ENCODE measurements around the gene ATP6V1G1. TPM values are rescaled to one million over a fixed set of nuclear protein-coding genes. Genes with fewer than 3 reads are reported as not detected.

Gene ATP6V1G1
- total RNA-seq, 4 donors from 2014 or later: 88.0 to 135 (median 113) TPM

DNA sequence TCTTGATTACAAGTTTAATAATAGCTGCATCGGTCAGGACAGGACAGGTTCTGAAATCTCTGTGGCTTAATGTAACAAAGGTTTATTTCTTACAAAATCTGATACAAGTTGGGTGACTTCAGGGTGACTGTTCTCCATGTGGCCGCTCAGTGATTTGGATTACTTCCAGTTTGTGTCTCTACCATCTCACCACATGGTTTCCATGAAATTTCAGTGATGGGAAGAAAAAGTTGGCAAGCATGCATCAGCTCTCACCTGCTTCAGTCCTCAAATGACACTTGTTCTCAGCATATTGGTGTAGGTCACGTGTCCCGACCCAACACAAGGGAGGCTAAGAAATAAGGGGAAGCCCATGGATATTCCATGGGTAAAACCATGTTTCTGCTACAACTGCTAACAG lies 15.7 kb downstream of the ATP6V1G1 start:
- H3K4me3 ChIP-seq: no peak overlapping the region
- no peaks in the 10 kb centered on the region for H3K27me3 ChIP-seq
- DNase-seq (ENCODE audit: extremely low spot score): no peak
- intact Hi-C loops (cut with DNase I): no loop called here
- peaks cover 19 to 33% (median 28%) of the 10 kb centered on the region in 4 donors for H3K36me3 ChIP-seq
- peaks cover 0 to 12% (median 9%) of the 10 kb centered on the region in 4 donors for H3K4me1 ChIP-seq
- TF ChIP-seq POLR2AphosphoS5 (IDR thresholded peaks at IDR 0.05) (no peak), POLR2A (IDR thresholded peaks at IDR 0.05; ENCODE audit: low read depth) (no peak), EP300 (IDR thresholded peaks at IDR 0.05) (no peak)
- TF ChIP-seq, protein P1, sequence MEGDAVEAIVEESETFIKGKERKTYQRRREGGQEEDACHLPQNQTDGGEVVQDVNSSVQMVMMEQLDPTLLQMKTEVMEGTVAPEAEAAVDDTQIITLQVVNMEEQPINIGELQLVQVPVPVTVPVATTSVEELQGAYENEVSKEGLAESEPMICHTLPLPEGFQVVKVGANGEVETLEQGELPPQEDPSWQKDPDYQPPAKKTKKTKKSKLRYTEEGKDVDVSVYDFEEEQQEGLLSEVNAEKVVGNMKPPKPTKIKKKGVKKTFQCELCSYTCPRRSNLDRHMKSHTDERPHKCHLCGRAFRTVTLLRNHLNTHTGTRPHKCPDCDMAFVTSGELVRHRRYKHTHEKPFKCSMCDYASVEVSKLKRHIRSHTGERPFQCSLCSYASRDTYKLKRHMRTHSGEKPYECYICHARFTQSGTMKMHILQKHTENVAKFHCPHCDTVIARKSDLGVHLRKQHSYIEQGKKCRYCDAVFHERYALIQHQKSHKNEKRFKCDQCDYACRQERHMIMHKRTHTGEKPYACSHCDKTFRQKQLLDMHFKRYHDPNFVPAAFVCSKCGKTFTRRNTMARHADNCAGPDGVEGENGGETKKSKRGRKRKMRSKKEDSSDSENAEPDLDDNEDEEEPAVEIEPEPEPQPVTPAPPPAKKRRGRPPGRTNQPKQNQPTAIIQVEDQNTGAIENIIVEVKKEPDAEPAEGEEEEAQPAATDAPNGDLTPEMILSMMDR (IDR thresholded peaks at IDR 0.05): no peak
- peaks cover 0 to 10% (median 0%) of the 10 kb centered on the region in 4 donors for H3K9me3 ChIP-seq
- no peak overlapping the region for H3K27ac ChIP-seq (replicated peaks in 1 of 4)
- 98% methylated on average over 4 of the region's 4 CpGs for WGBS

DNA sequence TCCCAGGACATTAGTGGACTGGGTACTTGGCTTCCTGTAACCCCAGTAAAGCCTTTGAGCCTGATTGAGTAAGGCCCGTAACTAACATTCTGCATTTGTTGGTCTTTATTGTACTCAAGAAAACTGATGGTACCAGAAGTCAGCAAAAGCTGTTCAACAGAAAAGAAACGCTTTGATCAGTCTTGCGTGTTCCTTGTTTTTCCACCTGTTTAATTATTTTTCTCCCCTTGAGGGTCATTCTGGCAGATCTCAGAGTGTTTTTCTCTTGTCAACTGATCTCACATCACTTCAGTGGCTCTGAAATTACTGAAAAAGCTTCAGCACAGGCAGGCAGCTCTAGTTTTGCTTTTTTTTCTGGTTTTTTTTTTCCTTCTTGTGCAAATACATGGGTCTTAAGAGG lies 17.4 kb downstream of the ATP6V1G1 start:
- Histone ChIP-seq H3K27me3 (no peaks in the 10 kb centered on the region), H3K36me3 (peaks cover 6 to 15% (median 10%) of the 10 kb centered on the region in 4 donors), H3K9me3 (peaks cover 0 to 10% (median 0%) of the 10 kb centered on the region in 4 donors), H3K27ac (replicated peaks in 1 of 4) (no peak overlapping the region), H3K4me1 (peaks cover 3 to 15% (median 9%) of the 10 kb centered on the region in 4 donors), H3K4me3 (no peak overlapping the region)
- DNase-seq (ENCODE audit: extremely low spot score): no peak
- intact Hi-C loops (cut with DNase I): no loop called here
- no peak for TF ChIP-seq EP300 (IDR thresholded peaks at IDR 0.05)
- TF ChIP-seq, protein P1 (IDR thresholded peaks at IDR 0.05): no peak
- no peak for TF ChIP-seq POLR2A (IDR thresholded peaks at IDR 0.05; ENCODE audit: low read depth)
- no peak for TF ChIP-seq POLR2AphosphoS5 (IDR thresholded peaks at IDR 0.05)
- WGBS: 98% methylated on average over 3 of the region's 3 CpGs

DNA sequence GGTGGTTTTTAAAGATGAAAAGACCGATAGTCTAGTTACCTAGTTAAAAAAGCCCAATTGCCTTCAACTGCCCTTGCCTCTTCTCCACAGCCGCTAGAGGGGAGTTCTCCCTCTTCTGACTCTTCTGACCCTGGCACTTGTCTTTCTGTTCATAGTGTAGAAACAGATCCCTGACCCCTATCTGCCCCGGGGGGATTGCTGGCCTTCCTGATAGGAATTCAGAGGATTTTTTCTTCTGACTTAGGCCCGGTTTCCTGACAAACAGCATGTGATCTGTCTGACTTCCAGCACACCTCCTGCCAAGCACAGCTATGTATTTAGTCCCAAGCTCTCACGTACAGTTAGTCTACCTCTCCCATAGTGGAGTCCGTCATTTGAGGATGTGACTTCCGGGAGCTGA lies 18.5 kb downstream of the ATP6V1G1 start:
- Histone ChIP-seq H3K9me3 (peaks cover 0 to 10% (median 0%) of the 10 kb centered on the region in 4 donors), H3K27me3 (no peaks in the 10 kb centered on the region), H3K4me3 (no peak overlapping the region), H3K27ac (replicated peaks in 1 of 4) (peak overlapping the region in 1 of 4 donors; percentile 34), H3K36me3 (peaks cover 0 to 4% (median under 1%) of the 10 kb centered on the region in 4 donors), H3K4me1 (peaks cover 8 to 25% (median 16%) of the 10 kb centered on the region in 4 donors)
- no peak for TF ChIP-seq POLR2AphosphoS5 (IDR thresholded peaks at IDR 0.05)
- TF ChIP-seq EP300 (IDR thresholded peaks at IDR 0.05): no peak
- no peak for TF ChIP-seq POLR2A (IDR thresholded peaks at IDR 0.05; ENCODE audit: low read depth)
- TF ChIP-seq, protein P1 (IDR thresholded peaks at IDR 0.05): no peak
- intact Hi-C loops (cut with DNase I): no loop called here
- no peak for DNase-seq (ENCODE audit: extremely low spot score)
- 69% methylated on average over 7 of the region's 7 CpGs for WGBS

DNA sequence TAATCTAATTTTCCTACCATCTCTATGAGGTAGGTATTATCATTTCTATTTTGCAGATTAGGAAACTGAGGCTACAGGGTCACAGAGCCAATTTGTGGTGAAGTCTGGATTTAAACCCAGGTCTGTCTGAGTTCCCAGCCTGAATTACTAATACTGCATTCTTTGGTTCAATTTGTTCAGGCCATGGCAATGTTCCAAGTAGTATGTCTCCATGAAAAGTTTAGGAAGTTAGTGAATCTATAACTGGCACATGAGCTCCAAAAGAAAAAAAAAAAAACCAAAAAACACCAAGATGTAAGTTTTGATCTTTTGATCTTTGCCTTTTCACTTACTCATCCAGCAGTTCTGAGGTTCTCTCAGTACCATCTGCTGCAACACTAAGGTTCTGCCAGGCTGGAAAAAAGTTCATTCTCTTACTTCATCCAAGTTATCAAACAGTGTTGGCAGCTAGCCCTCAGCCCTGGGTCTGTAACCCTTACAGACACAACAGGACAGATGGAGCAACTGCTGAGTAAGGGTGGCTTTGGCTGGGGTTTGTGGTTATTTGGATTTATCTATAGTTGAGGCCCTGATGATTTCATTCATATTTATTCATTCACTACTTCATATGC lies 19.1 kb downstream of the ATP6V1G1 start:
- DNase-seq (ENCODE audit: extremely low spot score): no peak
- intact Hi-C loops (cut with DNase I): no loop called here

More for the DNA sequence above, 19.1 kb downstream of the ATP6V1G1 start:
- Histone ChIP-seq H3K9me3 (peaks cover 0 to 7% (median 0%) of the 10 kb centered on the region in 4 donors), H3K27ac (replicated peaks in 1 of 4) (no peak overlapping the region), H3K27me3 (no peaks in the 10 kb centered on the region), H3K4me1 (peaks cover 8 to 26% (median 16%) of the 10 kb centered on the region in 4 donors), H3K36me3 (no peaks in the 10 kb centered on the region), H3K4me3 (no peak overlapping the region)
- TF ChIP-seq, protein P1 (IDR thresholded peaks at IDR 0.05): no peak
- no peak for TF ChIP-seq EP300 (IDR thresholded peaks at IDR 0.05)
- TF ChIP-seq POLR2A (IDR thresholded peaks at IDR 0.05; ENCODE audit: low read depth): no peak
- no peak for TF ChIP-seq POLR2AphosphoS5 (IDR thresholded peaks at IDR 0.05)
